Liver (tissue), 3 donors: ENCODE data around the gene CD200R1L.

Experiments used
- EGR1 ChIP-seq, 2 donors: IDR thresholded peaks; 2 replicates each; pipeline ENCODE4 v1.6.1; 2016 to 2018; ENCODE audit warnings: antibody characterized with exemption in 2 of 2, low read depth in 2 of 2
- FOXA2 ChIP-seq: IDR thresholded peaks from 2 replicates; pipeline ENCODE4 v1.6.1; 2016; ENCODE audit warnings: antibody characterized with exemption
- HNF4A ChIP-seq, 2 donors: conservative IDR thresholded peaks; 2 replicates each; pipeline ENCODE4 v1.6.1; 2016; ENCODE audit warnings: antibody characterized with exemption in 2 of 2, mild to moderate bottlenecking in 2 of 2
- JUND ChIP-seq, 2 donors: IDR thresholded peaks; 2 replicates each; pipeline ENCODE4 v1.6.1; 2016; ENCODE audit warnings: antibody characterized with exemption in 2 of 2
- RAD21 ChIP-seq, 2 donors: IDR thresholded peaks; 2 replicates each; pipeline ENCODE4 v1.6.1; 2016; ENCODE audit warnings: antibody characterized with exemption in 2 of 2, mild to moderate bottlenecking in 2 of 2
- RXRA ChIP-seq, 2 donors: IDR thresholded peaks; 2 replicates each; pipeline ENCODE4 v1.6.1; 2017 to 2018; ENCODE audit warnings: antibody characterized with exemption in 2 of 2, mild to moderate bottlenecking in 1 of 2
- SP1 ChIP-seq: IDR thresholded peaks from 2 replicates; pipeline ENCODE4 v1.6.1; 2018; ENCODE audit warnings: antibody characterized with exemption, mild to moderate bottlenecking
- TAF1 ChIP-seq: conservative IDR thresholded peaks from 2 replicates; pipeline ENCODE4 v1.6.1; 2016; ENCODE audit warnings: antibody characterized with exemption, mild to moderate bottlenecking
- YY1 ChIP-seq: IDR thresholded peaks from 2 replicates; pipeline ENCODE4 v1.6.1; 2016; ENCODE audit warnings: antibody characterized with exemption, mild to moderate bottlenecking
- TF ChIP-seq, protein P1 (sequence below): fragments of 150-350 bp; IDR thresholded peaks from 2 replicates; pipeline ENCODE4 v1.5.1; 2017; ENCODE audit warnings: improper control_type of control experiment, low read depth, low read length; ENCODE audit not compliant: missing input control
- TF ChIP-seq, protein P2 (sequence below): IDR thresholded peaks from 2 replicates; pipeline ENCODE4 v1.6.1; 2016; ENCODE audit warnings: antibody characterized with exemption
- TF ChIP-seq, protein P3 (sequence below): IDR thresholded peaks from 2 replicates; pipeline ENCODE4 v1.6.1; 2016; ENCODE audit warnings: antibody characterized with exemption
- TF ChIP-seq, protein P4 (sequence below): IDR thresholded peaks from 2 replicates; pipeline ENCODE4 v1.6.1; 2016; ENCODE audit warnings: antibody characterized with exemption
- donor health status: healthy.
- donor health status: healthy.

DNA sequence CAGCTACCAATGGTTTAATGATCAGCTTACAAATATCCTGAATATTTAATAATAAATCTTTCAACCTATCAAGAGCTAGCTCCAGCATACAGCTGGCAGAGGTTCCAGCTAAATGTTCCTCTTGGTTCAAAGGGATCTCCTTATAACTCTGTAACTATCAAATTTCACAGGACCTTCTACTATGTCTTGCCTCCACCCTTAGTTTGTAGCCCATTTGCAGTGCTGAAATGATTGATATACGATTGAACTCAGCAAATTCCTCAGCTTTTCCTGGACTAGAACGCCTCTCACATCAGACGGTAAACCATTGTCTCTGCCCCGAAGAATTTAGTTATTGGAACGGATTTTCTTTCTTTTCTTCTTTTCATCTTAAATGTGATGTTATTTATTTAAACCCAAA, 41.5 kb downstream of the CD200R1L start:
- TF ChIP-seq TAF1 (no peak), RAD21 (IDR thresholded peaks at IDR 0.05) (no peak), RXRA (IDR thresholded peaks at IDR 0.05) (no peak), JUND (IDR thresholded peaks at IDR 0.05) (no peak), HNF4A (conservative IDR thresholded peaks at IDR 0.05) (no peak), FOXA2 (no peak), EGR1 (IDR thresholded peaks at IDR 0.05; ENCODE audit: low read depth in 2 of 2) (no peak), SP1 (no peak), YY1 (no peak)
- TF ChIP-seq, protein P1, sequence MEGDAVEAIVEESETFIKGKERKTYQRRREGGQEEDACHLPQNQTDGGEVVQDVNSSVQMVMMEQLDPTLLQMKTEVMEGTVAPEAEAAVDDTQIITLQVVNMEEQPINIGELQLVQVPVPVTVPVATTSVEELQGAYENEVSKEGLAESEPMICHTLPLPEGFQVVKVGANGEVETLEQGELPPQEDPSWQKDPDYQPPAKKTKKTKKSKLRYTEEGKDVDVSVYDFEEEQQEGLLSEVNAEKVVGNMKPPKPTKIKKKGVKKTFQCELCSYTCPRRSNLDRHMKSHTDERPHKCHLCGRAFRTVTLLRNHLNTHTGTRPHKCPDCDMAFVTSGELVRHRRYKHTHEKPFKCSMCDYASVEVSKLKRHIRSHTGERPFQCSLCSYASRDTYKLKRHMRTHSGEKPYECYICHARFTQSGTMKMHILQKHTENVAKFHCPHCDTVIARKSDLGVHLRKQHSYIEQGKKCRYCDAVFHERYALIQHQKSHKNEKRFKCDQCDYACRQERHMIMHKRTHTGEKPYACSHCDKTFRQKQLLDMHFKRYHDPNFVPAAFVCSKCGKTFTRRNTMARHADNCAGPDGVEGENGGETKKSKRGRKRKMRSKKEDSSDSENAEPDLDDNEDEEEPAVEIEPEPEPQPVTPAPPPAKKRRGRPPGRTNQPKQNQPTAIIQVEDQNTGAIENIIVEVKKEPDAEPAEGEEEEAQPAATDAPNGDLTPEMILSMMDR: no peak
- TF ChIP-seq, protein P2, sequence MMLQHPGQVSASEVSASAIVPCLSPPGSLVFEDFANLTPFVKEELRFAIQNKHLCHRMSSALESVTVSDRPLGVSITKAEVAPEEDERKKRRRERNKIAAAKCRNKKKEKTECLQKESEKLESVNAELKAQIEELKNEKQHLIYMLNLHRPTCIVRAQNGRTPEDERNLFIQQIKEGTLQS: no peak
- TF ChIP-seq, protein P3, sequence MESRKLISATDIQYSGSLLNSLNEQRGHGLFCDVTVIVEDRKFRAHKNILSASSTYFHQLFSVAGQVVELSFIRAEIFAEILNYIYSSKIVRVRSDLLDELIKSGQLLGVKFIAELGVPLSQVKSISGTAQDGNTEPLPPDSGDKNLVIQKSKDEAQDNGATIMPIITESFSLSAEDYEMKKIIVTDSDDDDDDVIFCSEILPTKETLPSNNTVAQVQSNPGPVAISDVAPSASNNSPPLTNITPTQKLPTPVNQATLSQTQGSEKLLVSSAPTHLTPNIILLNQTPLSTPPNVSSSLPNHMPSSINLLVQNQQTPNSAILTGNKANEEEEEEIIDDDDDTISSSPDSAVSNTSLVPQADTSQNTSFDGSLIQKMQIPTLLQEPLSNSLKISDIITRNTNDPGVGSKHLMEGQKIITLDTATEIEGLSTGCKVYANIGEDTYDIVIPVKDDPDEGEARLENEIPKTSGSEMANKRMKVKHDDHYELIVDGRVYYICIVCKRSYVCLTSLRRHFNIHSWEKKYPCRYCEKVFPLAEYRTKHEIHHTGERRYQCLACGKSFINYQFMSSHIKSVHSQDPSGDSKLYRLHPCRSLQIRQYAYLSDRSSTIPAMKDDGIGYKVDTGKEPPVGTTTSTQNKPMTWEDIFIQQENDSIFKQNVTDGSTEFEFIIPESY: no peak
- TF ChIP-seq, protein P4, sequence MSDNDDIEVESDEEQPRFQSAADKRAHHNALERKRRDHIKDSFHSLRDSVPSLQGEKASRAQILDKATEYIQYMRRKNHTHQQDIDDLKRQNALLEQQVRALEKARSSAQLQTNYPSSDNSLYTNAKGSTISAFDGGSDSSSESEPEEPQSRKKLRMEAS: no peak
